ENCODE data around the gene NFATC2.

NFATC2 gene

GRCh38 chr20:51457533-51457932 lies 85.0 kb downstream of the NFATC2 start:
- H3K27ac ChIP-seq: peak overlapping the region; percentile 59; the same call in 1 of the 2 replicates
- no peak for TF ChIP-seq CTCF (conservative IDR thresholded peaks at IDR 0.05)

- no peak for TF ChIP-seq CTCF (conservative IDR thresholded peaks at IDR 0.05)
- peak overlapping the region; percentile 59 for H3K27ac ChIP-seq
Observed at GRCh38 chr20:51456511-51457509, 85.7 kb downstream of the NFATC2 start.

- no peak for TF ChIP-seq CTCF (conservative IDR thresholded peaks at IDR 0.05)
- no peak overlapping the region for H3K27ac ChIP-seq
Observed at GRCh38 chr20:51454250-51454865, 88.2 kb downstream of the NFATC2 start.

GRCh38 chr20:51452734-51453365 lies 89.7 kb downstream of the NFATC2 start:
- no peak overlapping the region for H3K27ac ChIP-seq

GRCh38 chr20:51452091-51452613 lies 90.4 kb downstream of the NFATC2 start:
- no peak overlapping the region for H3K27ac ChIP-seq
- no peak for TF ChIP-seq CTCF (conservative IDR thresholded peaks at IDR 0.05)

More at GRCh38 chr20:51452734-51453365, 89.7 kb downstream of the NFATC2 start:
- no peak for TF ChIP-seq CTCF (conservative IDR thresholded peaks at IDR 0.05)

- TF ChIP-seq CTCF (conservative IDR thresholded peaks at IDR 0.05): no peak
- no peak overlapping the region for H3K27ac ChIP-seq
Observed at GRCh38 chr20:51451484-51451883, 91.0 kb downstream of the NFATC2 start.

- no peak overlapping the region for H3K27ac ChIP-seq
- no peak for TF ChIP-seq CTCF (conservative IDR thresholded peaks at IDR 0.05)
Observed at GRCh38 chr20:51450984-51451383, 91.5 kb downstream of the NFATC2 start.

Data from VCaP (cell line).